DMS79 treated with DMSO at 0.1 percent for 48 hours (cell line): Measurements from ENCODE around the gene HS6ST1.

Experiments used
- DNase-seq: peaks from one replicate; lab custom pipeline; 2025; lab: John Stamatoyannopoulos, UW

The HS6ST1 gene

DNA sequence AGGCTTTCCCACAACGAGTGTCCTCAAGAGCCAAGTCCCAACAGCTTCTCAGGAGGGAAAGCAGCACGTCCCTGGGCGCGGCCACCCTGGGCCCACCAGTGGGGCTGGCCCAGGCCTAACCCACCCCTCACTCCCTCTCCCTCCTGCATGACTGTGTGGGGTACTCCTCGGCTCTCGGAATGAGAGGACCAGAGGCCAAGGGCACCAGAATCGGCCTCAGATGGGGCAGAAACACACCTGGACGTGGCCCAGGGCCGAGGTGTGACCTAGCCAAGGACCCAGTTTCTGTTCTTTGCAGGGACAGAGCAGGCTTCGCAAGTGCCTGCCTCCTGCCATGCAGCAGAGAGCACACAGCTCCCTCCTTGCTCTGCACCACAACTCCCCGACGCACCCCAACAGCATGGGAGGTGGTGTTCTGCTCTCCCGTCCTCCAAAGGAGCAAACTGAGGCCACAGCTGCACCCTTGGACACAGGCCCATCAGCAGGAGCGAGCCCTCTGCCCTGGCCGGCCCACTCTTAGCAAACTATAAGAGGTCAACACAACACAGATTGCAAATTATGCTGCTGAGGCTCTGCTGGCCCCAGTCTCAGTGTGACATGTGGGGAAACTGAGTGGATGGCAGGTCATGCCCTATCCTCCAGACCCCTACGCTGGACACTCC lies 19.7 kb downstream of the HS6ST1 start:
- no peak for DNase-seq

DNA sequence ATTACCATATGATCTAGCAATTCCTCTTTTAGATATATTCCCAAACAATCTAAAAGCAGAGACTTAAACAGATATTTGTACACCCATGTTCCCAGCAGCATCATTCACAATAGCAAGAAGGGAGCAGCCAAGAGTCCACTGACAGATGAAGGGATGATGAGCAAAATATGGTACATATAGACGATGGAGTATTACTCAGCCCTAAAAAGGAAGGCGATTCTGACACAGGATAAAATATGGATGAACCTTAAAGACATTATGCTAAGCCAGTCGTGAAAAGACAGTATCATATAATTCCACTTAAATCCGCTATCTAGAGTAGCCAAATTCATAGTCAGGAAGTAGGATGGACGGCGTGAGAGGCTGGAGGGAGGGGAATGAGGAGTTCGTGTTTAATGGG lies 20.4 kb downstream of the HS6ST1 start:
- no peak for DNase-seq

DNA sequence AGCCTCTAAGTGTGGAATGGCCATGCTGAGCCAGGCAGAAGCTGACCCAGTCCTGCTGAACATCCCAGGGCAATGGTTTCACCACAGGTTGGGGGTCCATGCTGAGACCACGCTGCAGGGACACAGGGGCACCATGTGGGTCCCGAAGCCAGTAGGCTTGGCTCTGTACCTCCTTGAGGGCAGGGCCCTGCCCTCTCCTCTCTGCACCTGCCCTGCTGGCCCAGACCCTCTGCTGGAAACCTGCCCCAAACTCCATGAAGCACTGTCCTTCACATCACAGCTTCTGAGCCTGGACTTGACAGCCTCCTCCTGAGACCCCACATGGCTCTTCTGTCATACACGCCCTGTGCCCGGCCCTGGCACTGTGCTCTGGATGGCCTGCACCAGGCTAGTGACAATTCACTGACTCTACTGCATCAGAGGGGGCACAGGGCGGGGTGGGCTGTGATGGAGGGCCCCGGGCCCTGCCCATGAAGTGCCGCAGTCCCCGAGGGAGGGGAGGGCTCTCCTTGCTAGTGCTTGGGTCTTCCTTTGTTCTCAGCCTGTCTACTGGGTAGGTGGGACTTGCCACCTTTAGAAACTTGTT lies 24.7 kb downstream of the HS6ST1 start:
- no peak for DNase-seq

DNA sequence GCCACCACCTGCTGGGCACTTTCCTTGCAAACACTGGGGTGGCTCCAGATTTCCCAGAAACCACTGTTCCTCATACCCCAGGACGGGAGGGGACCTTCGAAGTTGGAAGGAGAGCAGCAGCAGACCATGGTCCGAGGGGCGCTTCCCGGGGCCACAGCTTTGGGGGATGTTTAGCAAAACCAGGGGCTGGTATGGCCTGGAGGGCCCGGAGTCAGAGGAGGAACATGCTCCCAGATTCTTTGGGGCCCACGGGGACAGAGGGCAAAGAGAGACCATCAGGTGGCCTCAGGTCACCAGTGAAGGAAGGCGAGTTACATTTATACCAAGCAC lies 25.3 kb downstream of the HS6ST1 start:
- DNase-seq: no peak

DNA sequence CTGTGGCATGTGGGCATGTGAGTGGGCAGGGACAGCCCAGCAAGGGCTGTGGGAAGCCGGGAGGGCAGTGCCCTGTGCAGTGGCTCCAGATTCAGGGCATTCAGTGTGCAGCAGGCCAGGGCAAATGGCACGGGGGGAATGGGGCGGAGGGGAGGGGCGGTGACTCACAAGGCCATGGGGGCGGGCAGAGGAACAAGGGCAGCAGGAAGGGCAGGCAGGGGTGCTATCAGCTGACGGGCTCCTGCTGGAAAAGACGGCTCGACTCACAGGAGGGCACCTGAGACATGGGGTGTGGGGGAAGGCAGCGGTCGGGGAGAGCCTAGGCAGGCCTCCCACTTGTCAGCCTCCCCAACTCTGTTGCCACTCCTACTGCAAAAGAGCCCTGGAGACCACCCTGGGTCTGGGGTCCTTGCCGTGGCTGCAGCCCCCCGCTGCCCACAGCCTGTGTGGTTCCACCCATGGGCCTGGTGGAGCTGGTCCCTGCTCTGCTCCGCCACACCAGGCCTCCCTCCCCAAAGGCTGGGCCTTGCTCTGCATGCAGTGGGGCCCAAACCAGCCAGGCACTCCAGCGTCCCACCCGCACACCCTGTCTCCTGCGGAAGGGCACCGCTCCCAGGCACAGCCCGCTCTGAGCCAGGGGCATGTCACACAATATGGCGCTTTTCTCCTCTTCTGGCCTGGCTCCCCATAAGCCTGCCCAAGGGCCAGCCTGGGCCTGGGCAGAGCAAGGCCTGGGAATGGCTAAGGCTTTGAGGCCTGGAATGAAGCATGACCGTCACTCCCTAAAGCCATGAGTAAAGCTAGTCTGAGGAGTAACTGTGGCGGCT lies 25.9 kb downstream of the HS6ST1 start:
- no peak for DNase-seq

DNA sequence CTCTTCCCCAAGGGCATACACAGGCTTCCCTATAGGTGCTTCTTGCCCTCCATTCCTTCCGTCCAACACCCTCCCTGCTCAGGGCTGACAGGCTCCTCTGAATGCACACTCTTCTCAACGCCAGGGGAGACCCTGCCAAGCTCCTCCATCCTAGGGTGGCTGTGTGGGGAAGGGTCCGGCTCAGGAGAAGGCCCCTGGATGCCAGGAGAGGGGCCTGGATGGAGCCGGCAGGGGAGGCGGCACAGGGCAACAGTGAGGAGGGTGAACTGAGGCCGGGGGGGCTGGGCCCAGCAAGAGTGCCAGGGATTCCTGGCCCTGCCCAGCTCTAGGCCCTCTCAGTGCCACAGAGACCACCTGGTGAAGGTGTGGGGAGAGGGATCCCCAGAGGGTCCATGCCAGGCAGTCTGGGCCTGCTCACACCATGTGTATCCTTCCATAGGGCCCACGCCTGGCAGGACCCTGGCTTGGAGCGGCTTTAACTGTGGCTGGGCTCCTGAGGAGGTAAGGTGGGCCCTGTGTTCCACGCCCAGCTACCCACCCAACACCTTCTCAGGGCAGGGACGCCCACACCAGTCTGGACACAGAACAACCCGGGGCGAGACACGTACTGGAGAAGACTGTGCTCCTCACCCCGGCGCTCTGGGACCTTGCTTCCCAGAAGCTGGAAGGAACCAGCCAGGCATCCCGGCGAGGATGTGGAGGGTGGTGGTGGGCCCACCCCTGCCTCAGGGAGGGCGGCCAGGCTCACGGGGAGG lies 26.6 kb downstream of the HS6ST1 start:
- no peak for DNase-seq

DNA sequence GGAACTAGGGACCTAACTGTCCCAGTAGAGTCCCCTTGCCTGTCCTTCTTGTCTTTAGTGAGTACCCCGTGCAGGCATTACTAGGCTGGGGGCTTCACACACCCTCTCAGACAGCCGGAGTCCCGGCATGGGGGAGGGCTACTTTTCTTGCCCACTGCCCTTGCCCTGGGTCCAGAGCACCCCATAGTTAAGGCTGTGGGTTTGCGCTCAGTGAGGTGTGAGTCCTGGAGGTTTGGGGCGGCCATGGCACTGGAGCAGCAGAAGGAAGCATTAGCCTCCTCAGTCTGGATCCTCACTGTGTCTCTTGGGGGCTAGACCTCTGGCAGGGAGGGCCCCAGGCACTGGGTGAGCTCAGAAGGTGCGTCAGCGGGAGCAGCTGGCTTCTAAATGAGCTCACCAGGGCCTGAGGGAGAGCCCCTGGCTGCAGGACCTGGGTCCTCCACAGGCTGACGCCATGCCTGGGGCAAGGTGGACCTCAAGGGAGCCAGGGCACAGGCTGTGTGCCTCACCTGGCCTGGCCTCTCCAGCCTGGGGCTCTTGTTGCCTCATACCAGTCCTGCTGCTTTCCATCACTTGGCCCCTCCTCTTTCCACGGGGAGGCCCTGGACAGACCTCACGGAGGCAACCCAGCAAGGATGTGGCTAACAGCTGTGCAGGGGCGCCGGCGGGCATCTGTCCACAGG lies 27.4 kb downstream of the HS6ST1 start:
- no peak for DNase-seq

DNA sequence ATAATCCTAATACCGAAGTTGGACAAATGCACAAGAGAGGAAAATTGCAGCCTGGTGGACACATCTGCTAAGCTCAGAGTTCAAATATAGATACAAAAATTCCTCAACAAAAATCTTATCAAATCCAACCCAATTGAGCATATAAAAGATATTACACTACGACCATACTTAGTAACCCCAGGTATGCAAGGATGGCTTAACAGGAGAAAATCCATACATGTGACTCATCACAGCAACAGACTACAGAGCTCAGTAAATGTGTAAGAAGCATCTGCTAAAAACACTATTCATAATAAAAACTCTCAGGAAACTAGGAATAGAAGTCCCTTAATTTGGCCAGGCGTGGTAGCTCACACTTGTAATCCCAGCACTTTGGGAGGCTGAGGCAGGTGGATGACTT lies 28.3 kb downstream of the HS6ST1 start:
- no peak for DNase-seq

DNA sequence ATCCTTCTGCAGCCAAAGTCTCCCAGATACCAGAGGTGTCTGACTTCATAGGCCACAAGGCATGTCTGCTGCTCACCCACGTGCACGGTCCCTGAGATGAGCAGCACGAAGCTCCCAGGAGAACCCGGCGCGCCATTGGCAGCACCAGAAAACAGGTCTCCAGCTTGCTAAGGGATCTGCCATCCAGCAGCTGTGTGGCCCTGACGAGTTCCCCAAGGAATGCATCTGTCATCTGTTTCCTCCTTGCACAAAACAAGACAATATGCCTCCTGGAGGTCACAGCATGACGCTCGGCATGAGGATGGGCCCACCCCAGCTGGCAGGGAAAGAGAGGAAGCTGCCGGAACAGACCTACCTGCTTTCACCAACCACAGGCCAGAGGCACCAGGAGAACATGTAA lies 29.2 kb downstream of the HS6ST1 start:
- no peak for DNase-seq

DNA sequence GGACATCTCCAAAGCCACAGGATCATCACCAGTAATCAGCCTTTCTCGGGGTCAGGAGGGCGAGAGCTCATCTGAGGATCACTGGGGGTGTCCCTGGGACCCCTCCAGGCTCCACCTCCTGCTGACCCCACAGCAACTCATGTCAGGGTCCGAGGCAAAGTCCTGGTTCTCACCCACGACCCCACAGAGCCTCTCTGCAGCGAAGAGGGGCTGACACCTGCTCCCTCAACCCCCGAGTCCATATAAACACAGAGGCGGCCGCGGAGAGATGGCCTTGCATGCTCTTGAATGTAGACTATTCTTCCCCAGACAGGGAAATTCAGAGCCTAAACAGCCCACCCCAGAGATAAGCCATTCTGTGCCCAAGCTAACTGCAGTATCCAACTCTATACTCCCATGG lies 29.9 kb downstream of the HS6ST1 start:
- DNase-seq: no peak

DNA sequence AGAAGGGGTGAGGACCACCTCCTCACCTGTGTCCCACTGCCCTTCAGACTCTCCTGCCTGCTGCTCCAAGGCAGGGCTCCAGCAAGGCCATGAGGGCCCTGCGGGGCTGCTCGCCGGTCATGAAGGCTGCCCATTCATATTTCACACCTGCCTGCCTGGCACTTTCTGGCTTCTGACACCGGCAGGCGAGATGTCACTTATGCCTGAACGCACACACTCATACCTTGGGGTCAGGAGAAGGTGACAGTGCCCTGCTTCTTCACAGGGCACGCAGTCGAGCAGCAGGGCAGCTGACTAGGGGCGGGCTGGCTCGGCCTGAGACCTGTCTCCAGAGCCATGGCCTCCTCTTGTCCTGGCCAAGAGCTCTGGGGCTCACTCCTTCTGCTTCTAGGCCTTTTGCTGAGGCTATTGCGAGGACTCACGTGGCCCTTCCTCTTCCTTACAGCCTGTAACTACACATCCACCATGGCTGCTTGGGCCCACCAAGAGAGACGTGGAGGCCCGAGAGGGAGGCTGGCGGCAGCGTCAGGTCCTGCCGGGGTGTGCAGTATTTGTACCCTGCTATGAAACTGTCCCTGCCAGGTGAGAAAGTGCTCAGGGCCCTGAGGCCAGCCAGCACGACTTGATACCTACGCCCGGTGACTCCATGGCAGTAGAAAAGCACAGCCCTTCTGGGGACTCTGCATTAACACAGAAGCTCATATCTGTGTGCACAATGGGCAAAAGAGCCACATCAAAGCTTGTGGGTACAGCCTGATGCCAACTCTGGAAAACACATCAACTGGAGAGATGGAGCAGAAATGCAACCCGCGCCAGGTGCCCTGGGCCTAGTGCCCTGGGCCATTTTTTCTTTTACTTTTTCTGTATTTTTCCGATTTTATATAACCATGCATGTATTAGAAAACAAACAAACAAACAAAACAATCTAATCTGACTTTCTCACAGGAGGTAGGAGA lies 30.6 kb downstream of the HS6ST1 start:
- no peak for DNase-seq

DNA sequence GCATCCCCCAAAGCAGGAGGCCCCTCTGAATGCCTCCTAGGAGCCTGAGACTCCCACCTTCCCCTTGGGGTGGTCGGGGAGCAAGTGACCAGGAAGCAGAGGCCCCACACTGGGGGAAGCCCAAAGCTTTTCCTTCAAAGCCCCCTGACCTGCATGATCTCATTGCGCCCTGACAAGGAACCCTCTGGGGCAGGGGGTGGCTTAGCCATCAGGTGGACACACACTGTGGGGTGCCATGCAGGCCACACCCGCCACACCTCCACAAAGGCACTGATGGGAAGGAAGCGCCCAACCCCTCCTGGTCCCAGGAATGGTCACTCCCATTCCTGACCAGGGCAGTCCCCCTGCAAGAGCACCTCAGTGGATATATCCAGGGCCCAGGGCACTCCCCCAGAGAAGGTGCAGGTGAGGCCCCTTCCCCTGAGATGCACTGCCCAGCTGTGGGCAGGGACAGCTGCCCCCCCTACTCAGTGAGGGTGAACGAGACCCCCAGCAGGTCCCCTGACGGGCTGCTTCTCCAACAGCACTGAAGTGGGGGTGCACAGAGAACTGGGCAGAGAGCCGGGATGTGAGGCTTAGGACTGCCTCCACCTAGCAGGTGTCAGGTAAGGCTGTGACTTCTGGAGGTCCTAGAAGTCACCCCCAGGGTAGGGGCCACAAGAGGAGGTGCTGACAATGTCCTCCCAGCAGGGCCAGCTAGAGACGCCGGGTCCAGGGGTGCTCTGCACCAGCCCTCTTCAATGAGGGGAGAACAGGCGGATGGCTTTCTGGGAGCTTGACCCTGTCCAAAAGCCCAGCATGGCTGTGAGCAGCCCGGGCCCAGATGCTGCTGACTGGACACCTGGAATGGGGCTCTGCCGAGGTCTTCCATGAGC lies 31.5 kb downstream of the HS6ST1 start:
- no peak for DNase-seq

DNA sequence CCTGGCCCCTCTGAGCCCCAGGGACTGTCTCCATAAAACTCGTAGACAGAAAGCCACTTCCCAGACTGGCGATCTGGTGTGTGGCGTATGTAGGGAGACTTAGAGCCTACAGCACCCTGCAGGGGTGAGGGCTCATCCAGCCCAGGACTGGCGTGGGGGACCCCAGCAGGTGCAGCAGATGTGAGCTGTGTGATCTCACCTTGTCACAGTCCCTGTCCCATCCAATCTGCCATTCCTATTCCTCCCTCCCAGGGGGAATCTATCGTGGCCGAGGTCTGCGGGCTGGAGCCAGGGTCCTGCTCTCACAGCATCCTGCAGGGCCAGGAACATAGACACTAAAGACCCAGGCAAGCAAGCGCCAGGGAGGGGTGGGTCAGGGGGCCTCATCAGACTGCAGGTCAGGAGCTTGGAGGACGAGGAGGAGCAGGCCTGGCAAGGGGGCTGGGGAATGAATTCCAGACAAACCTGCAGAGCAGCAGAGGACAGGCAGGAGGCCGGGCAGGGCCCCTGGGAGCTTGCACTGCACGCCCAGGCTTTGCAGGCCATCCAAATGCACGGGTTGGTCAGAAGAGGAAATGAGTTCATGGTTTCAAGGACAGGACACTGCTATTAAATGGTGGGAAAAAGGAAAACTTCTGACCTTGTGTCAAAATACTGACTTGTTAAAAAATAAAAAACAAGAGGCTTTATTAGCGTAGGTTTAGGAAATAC lies 32.5 kb downstream of the HS6ST1 start:
- no peak for DNase-seq

DNA sequence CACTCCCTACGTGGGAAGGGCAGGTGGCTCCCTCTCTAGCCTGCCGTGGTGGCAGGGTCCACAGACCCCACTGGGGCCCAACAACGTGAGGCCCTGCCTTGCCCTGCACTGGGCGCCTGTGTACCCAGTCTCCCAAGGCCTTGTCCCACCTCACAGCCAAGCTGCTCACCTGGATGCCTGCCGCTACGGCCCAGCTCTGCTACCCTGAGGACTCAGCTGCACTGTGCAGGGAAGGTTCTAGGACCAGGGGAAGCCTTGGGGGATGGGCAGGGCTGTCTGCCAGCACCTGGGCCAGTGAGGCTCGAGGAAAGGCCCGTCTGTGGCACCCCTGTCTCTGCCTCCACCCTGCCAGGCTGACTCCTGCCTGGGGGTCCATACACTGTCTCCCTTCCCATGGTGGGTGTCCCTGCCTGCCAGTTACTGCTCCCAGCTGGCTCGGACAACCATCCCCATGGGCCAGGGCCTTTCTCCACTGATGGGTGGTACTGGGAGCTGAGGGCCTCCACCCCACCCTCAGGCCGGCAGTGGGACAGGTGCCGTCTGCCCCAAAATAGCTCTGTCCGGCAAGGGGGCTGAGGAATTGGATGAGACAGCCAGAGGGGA lies 33.2 kb downstream of the HS6ST1 start:
- no peak for DNase-seq

DNA sequence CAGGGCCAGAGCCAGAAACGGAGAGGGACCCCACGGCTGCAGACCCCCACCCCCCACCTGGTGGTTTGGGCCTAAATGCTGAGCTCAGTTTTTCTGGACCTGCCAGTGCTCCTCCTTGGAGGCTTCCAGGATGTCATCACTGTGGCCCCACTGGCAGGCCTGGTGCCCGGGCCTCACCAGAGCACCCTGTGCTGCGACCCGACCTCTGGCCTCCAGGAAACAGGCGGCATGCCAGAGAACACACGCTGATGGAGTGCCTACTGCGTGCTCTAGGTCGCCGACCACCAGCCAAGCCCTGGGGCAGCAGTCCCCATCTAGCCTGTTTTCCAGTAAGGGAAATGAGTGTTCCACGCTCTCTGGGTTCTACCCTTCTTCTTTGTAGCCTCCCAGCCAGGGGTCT lies 33.8 kb downstream of the HS6ST1 start:
- DNase-seq: no peak

DNA sequence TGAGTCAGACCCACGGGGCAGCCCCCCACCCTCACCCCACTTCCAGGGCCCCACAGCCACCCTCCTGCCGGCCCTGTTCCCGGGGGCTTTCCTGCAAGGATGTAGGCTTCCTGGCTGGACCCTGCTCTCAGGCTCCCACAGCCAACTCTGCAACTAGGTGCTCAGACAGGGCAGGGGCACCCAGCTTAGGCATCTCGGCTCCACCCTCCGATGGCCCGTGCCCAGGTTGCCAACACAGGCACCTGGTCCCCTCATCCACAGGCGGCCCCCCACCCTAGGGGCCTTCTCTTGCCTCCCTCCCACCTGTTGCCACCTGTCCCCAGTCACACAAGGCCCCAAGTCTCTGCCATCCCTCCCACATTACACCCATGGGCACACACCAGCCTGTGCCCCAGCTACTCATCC lies 34.6 kb downstream of the HS6ST1 start:
- DNase-seq: no peak

DNA sequence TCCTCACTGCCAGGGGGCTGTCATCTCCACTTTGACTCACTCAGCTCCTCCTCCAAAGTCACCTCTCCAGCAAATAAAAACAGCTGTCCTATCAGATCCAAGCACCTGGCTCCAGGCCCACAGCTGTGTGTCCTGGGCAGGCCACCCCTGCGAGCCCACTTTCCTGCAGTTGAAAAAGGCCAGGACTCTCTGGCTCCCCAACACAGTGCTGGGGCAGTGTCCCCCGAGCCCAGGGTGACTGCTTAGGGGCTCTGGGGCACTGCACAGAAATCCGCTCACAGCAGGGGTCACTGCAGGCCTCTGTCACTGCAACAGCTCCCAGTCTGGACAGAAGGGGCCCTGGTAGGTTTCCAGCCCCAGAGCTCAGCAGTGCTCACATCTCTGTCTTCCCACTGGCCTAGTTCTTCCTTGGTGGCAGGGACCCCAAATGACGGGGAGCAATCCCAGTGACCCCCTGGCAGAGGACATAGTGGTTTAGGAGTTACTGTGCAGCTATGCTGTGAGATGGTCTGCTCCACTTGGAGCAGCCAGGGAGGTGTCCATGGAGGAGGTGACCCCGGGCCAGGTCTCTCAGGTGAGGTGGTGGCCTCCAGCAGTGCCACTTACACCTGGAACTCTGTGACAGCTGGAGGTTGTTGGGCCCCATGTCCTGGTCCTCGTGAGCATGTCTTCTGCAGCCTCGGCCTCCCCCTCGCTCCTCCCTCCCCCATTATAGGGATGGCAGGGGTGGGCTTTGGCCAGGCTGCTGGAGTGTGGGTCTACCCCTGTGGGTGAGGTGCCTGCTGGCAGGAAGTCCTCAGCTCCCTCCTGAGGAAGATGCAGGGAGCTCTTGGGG lies 35.5 kb downstream of the HS6ST1 start:
- DNase-seq: no peak
